GM21423 (cell line): ENCODE results near the gene TRIM48.
"Not testable (repeated sequence)": the region's sequence is repeated elsewhere in the genome, so short reads cannot be mapped to it uniquely, and the experiment has no call there.

Experiments used
- ATAC-seq: cut with Tn5 transposase; IDR thresholded peaks from one replicate; pipeline ENCODE4 v1.9.1; 2021; ENCODE audit warnings: mild to moderate bottlenecking, moderate library complexity; ENCODE audit not compliant: unreplicated experiment

The TRIM48 gene, protein sequence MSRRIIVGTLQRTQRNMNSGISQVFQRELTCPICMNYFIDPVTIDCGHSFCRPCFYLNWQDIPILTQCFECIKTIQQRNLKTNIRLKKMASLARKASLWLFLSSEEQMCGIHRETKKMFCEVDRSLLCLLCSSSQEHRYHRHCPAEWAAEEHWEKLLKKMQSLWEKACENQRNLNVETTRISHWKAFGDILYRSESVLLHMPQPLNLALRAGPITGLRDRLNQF

DNA sequence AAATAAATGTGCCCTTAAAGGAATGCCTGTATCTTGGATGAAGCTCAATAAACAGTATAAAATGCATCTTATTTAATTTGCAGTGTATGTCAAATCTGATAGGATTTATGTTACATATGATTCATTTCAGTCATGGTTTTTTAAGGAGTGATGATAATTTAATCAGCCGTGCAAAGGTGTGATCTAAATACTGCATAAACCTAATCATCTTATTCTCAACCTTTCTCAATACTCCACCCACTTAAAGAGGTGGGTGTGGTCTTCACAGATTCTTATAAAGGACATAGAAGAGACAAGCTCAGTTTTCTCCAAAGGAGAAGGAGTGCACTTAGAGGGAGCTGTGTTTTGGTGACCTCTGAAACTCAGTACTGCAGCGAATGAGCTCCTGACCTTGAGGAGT lies at the start of gene TRIM48:
Gene TRIM48 (plus strand): TSS at position 301 of the 400 bp plus-strand sequence. CDS start 113 bp downstream, outside the sequence.
- ATAC-seq, result not testable (repeated sequence)

DNA sequence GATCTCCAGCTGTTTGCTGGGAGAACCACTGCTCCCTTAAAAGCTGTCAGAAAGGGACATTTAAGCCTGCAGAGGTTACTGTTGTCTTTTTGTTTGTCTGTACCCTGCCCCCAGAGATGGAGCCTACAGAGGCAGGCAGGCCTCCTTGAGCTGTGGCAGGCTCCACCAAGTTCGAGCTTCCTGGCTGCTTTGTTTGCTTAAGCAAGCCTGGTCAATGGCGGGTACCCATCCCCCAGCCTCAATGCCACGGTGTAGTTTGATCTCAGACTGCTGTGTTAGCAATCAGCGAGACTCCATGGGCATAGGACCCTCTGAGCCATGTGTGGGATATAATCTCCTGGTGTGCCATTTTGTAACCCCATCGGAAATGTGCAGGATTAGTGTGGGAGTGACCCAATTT lies 23.6 kb upstream of the TRIM48 start:
- ATAC-seq, result not testable (repeated sequence)

DNA sequence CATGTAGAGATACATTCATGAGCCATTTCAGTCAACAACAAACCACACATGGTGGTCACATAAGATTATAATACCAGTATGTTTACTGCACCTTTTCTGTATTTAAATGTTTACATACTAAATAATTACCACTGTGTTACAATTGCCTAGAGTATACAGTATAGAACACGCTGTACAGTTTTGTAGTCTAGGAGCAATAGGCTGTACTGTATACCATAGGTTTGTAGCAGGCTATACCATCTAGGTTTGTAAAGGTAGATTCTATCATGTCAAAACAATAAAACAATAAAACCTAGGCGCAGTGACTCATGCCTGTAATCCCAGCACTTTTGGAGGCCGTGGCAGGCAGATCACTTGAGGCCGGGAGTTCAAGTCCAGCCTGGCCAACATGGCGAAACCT lies 1.1 kb downstream of the TRIM48 start:
- ATAC-seq, result no peak
